OCI-LY1 (cell line): ENCODE data around the gene PEX7.
"Not testable (repeated sequence)": the region's sequence is repeated elsewhere in the genome, so short reads cannot be mapped to it uniquely, and the experiment has no call there.

Experiments used
- H2AFZ ChIP-seq: fragments of 200-600 bp; sonication (generic), shearing (Covaris generic); 2 replicates; pipeline ENCODE4 v1.6.0; 2014; ENCODE audit warnings: antibody characterized with exemption, mild to moderate bottlenecking, low read length
- H3F3A ChIP-seq: fragments of 200-600 bp; sonication (generic), shearing (Covaris generic); 2 replicates; pipeline ENCODE4 v1.6.0; 2014; ENCODE audit warnings: mild to moderate bottlenecking, antibody characterized with exemption, low read length, moderate library complexity; ENCODE audit not compliant: insufficient read depth
- H3K27ac ChIP-seq: fragments of 200-600 bp; sonication (generic); 2 replicates; pipeline ENCODE4 v1.5.1; 2014; ENCODE audit warnings: low read length, mixed run types, mild to moderate bottlenecking, low read depth; ENCODE audit not compliant: poor library complexity, severe bottlenecking
- H3K27me3 ChIP-seq: fragments of 200-600 bp; sonication (generic); 2 replicates; pipeline ENCODE4 v1.6.0; 2014; ENCODE audit warnings: antibody characterized with exemption, mild to moderate bottlenecking, low read length, moderate library complexity; ENCODE audit not compliant: insufficient read depth
- H3K36me3 ChIP-seq: fragments of 200-600 bp; sonication (generic); 2 replicates; pipeline ENCODE4 v1.6.1; 2014; ENCODE audit warnings: mild to moderate bottlenecking, antibody characterized with exemption, low read length, moderate library complexity, mixed read lengths; ENCODE audit not compliant: insufficient read depth
- H3K4me1 ChIP-seq: fragments of 200-600 bp; sonication (generic); 2 replicates; pipeline ENCODE4 v1.5.1; 2014; ENCODE audit warnings: mild to moderate bottlenecking, low read length, moderate library complexity; ENCODE audit not compliant: insufficient read depth, severe bottlenecking
- H3K4me2 ChIP-seq: fragments of 200-600 bp; sonication (generic), shearing (Covaris generic); 2 replicates; pipeline ENCODE4 v1.6.1; 2014; ENCODE audit warnings: low read length
- H3K4me3 ChIP-seq: fragments of 200-600 bp; sonication (generic); 2 replicates; pipeline ENCODE4 v1.5.1; 2014; ENCODE audit warnings: low read length, low read depth, mild to moderate bottlenecking, mixed read lengths; ENCODE audit not compliant: poor library complexity, severe bottlenecking
- H3K79me2 ChIP-seq: fragments of 200-600 bp; shearing (Covaris generic); 2 replicates; pipeline ENCODE4 v1.6.1; 2016; ENCODE audit warnings: mixed run types, low read length, mixed read lengths; ENCODE audit not compliant: insufficient read depth
- H3K9ac ChIP-seq: fragments of 200-600 bp; sonication (generic), shearing (Covaris generic); 2 replicates; pipeline ENCODE4 v1.6.1; 2014; ENCODE audit warnings: mild to moderate bottlenecking, low read length, mixed read lengths
- H3K9me2 ChIP-seq: fragments of 200-600 bp; sonication (generic), shearing (Covaris generic); 2 replicates; pipeline ENCODE4 v1.6.1; 2014; ENCODE audit warnings: low read depth, mild to moderate bottlenecking, low read length, mixed read lengths
- H3K9me3 ChIP-seq: fragments of 200-600 bp; shearing (Covaris generic); 2 replicates; pipeline ENCODE4 v1.6.1; 2014; ENCODE audit warnings: low read length, mixed read lengths
- H4K20me1 ChIP-seq: fragments of 200-600 bp; sonication (generic), shearing (Covaris generic); 2 replicates; pipeline ENCODE4 v1.6.0; 2016; ENCODE audit warnings: mild to moderate bottlenecking, low read length; ENCODE audit not compliant: insufficient read depth
- EZH2 ChIP-seq: fragments of 200-600 bp; sonication (generic), shearing (Covaris generic); IDR thresholded peaks from 2 replicates; pipeline ENCODE4 v1.8.0; 2017; ENCODE audit warnings: borderline replicate concordance, mixed run types, mild to moderate bottlenecking, antibody characterized with exemption, low read length, moderate library complexity, mixed read lengths
- TF ChIP-seq, protein P1 (sequence below): fragments of 200-600 bp; sonication (generic), shearing (Covaris generic); IDR thresholded peaks from 2 replicates; pipeline ENCODE4 v1.5.1; 2017; ENCODE audit warnings: mild to moderate bottlenecking, antibody characterized with exemption, low read length, moderate library complexity, mixed read lengths

PEX7 gene

DNA sequence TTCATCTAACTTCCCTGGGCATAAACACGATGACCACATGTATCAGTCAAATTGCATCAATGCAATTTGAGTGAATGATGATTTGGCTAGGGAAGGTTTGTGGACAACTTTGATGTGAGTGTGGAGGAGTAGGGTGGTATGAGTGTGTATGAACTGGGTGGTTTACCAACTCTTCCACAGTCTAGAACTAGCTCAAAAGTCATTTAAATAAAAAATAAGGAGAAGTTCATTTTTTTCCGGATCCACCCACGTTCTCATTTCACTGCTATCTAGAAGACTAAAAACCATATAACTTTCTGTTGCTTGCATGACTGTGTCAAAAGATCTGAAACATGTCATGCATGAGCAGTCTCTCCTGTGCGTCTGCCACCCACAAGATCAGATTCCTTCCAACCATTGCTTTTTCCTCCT lies 123.3 kb downstream of the PEX7 start:
- Histone ChIP-seq H4K20me1 (no peaks in the 10 kb centered on the region), H3K79me2 (no peaks in the 10 kb centered on the region), H3K9ac (no peak overlapping the region), H3K4me3 (no peak overlapping the region), H2AFZ (no peak overlapping the region), H3K4me2 (no peak overlapping the region), H3K9me2 (no peaks in the 10 kb centered on the region), H3K27ac (no peak overlapping the region), H3K27me3 (no peaks in the 10 kb centered on the region; the same call in 1 of the 2 replicates), H3F3A (no peaks in the 10 kb centered on the region), H3K9me3 (no peaks in the 10 kb centered on the region), H3K4me1 (no peaks in the 10 kb centered on the region), H3K36me3 (no peaks in the 10 kb centered on the region)
- TF ChIP-seq, protein P1, sequence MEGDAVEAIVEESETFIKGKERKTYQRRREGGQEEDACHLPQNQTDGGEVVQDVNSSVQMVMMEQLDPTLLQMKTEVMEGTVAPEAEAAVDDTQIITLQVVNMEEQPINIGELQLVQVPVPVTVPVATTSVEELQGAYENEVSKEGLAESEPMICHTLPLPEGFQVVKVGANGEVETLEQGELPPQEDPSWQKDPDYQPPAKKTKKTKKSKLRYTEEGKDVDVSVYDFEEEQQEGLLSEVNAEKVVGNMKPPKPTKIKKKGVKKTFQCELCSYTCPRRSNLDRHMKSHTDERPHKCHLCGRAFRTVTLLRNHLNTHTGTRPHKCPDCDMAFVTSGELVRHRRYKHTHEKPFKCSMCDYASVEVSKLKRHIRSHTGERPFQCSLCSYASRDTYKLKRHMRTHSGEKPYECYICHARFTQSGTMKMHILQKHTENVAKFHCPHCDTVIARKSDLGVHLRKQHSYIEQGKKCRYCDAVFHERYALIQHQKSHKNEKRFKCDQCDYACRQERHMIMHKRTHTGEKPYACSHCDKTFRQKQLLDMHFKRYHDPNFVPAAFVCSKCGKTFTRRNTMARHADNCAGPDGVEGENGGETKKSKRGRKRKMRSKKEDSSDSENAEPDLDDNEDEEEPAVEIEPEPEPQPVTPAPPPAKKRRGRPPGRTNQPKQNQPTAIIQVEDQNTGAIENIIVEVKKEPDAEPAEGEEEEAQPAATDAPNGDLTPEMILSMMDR: no peak
- no peak for TF ChIP-seq EZH2

DNA sequence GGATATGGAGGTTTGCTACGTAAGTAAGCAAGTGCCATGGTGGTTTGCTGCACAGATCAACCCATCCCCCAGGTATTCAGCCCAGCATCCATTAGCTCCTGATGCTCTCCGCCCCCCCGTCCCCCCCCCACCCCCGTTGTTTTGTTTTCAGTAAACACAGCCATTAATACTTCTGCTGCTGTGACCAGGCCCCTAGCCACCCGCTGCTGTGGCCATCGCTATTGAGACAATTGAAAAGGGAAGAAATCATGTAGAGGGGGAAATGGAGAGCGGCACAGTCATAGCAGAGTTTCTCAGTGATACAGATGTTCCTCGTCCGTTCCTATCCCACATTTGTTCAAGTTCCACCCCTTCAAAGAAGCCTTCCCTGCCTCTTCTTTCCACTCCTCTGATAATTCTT lies 124.6 kb downstream of the PEX7 start:
- TF ChIP-seq EZH2: no peak
- TF ChIP-seq, protein P1: no peak
- Histone ChIP-seq H4K20me1 (no peaks in the 10 kb centered on the region), H3K9me3 (no peaks in the 10 kb centered on the region)

GRCh38 chr6:136949957-136950356 lies 127.6 kb downstream of the PEX7 start:
- H4K20me1 ChIP-seq, H3K4me3 ChIP-seq, H3K9me3 ChIP-seq, H3K27me3 ChIP-seq, H3K79me2 ChIP-seq, H3K9ac ChIP-seq, H3K9me2 ChIP-seq, H2AFZ ChIP-seq, H3K36me3 ChIP-seq, H3F3A ChIP-seq, H3K27ac ChIP-seq, H3K4me1 ChIP-seq, H3K4me2 ChIP-seq: not testable (repeated sequence)

More for the DNA sequence above, 124.6 kb downstream of the PEX7 start:
- Histone ChIP-seq H3K36me3 (no peaks in the 10 kb centered on the region), H3K4me1 (no peaks in the 10 kb centered on the region), H3K27ac (no peak overlapping the region), H2AFZ (no peak overlapping the region), H3K9ac (no peak overlapping the region), H3K4me3 (no peak overlapping the region), H3K79me2 (no peaks in the 10 kb centered on the region), H3F3A (no peaks in the 10 kb centered on the region), H3K9me2 (no peaks in the 10 kb centered on the region), H3K4me2 (no peak overlapping the region), H3K27me3 (no peaks in the 10 kb centered on the region; the same call in 1 of the 2 replicates)

DNA sequence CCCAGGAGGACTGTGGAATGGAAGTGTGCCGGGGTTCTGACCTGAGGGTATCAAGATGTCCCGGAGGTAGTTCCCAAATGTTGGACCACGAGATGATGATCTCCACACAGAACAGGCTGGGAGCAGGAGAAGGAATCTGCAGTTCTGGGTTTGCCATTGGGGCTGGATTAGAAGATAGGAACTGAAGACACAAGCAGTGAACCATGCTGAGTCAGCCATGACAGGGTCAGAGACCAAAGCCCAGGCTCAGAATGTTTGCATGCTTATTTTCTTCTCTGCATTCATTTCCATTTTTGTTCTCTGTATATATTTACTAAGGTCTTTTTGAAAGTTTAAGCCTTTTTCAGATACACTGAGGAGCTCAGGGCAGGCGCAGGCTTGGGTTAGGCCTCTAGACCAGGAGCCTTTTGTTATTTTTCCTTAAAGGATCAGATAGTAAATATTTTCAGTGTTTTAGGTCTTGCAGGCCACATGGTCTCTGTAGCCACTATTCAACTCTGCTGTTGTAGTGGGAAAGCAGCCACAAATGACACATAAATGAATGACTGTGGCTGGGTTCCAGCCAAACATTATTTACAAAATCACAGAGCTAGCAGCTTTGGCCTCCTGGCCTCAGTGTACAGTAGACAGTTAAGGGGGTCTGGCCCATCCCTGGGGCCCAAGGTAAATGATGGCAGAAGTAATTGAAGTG lies 128.2 kb downstream of the PEX7 start:
- no peak overlapping the region for H3K27ac ChIP-seq
- H3K9me3 ChIP-seq: no peaks in the 10 kb centered on the region
- H3K4me2 ChIP-seq: no peak overlapping the region
- H3K9me2 ChIP-seq: no peaks in the 10 kb centered on the region
- H3K4me3 ChIP-seq: no peak overlapping the region
- no peaks in the 10 kb centered on the region for H3K36me3 ChIP-seq
- TF ChIP-seq, protein P1: no peak
- no peak for TF ChIP-seq EZH2
- H3K79me2 ChIP-seq: no peaks in the 10 kb centered on the region
- no peaks in the 10 kb centered on the region for H4K20me1 ChIP-seq
- no peak overlapping the region for H3K9ac ChIP-seq
- H2AFZ ChIP-seq: no peak overlapping the region
- no peaks in the 10 kb centered on the region for H3F3A ChIP-seq
- H3K27me3 ChIP-seq: no peaks in the 10 kb centered on the region
- H3K4me1 ChIP-seq: no peaks in the 10 kb centered on the region
